NCI-H460 (cell line): Measurements from ENCODE around the gene RPL35A. TPM values are rescaled to one million over a fixed set of nuclear protein-coding genes. Genes with fewer than 3 reads are reported as not detected.

Experiments used
- DNase-seq: peaks from one replicate; pipeline ENCODE4 v3.0.0-alpha.2; 2016; ENCODE audit warnings: low read depth; ENCODE audit errors: extremely low read depth
- small RNA-seq, 2 experiments: library from RNA; depleted of rRNA; stranded (forward); fragments of <200 nt; gene quantifications; one replicate each; pipeline ENCODE3, GENCODE V24; 2014
- total RNA-seq: library from RNA; depleted of rRNA; stranded (reverse); fragments of >200 nt; shearing (Covaris generic); gene quantifications from 2 replicates; pipeline ENCODE4 v1.2.3, GENCODE V29; 2014; rRNA removed

The RPL35A gene
- total RNA-seq, 1 experiment from 2014 or later, result 1,951 TPM

- DNase-seq, result no peak
Observed at GRCh38 chr3:197994736-197995135, 44.7 kb downstream of the RPL35A start.

GRCh38 chr3:197996855-197997254 lies 46.9 kb downstream of the RPL35A start:
- no peak for DNase-seq

- DNase-seq, result no peak
Observed at GRCh38 chr3:197997936-197998335, 47.9 kb downstream of the RPL35A start.

Small RNA genes lying within 50 kb of the gene (small RNA-seq; reads per million reads assigned to genes)
- gene RNU6-621P, result 0 reads per million in 2 experiments

Other genes starting within 250 kb of the RPL35A start
- 6.8 and 7.9 TPM in 2 replicates for gene RUBCN, start 213.3 kb upstream of the RPL35A start, total RNA-seq
- gene FYTTD1, start 200.3 kb upstream of the RPL35A start, total RNA-seq, result 30.1 and 36.7 TPM in 2 replicates
- 38.6 and 45.9 TPM in 2 replicates for gene LRCH3, start 158.9 kb upstream of the RPL35A start, total RNA-seq
- gene LMLN, start 10.0 kb downstream of the RPL35A start, total RNA-seq, result 2.4 and 3.2 TPM in 2 replicates